NCI-H1048 (cell line): Measurements from ENCODE around the gene CGREF1.
"Not testable (repeated sequence)": the region's sequence is repeated elsewhere in the genome, so short reads cannot be mapped to it uniquely, and the experiment has no call there.

Source experiments
- DNase-seq: peaks from one replicate; lab custom pipeline; 2025; lab: John Stamatoyannopoulos, UW

The CGREF1 gene

GRCh38 chr2:27111392-27112078, 7.4 kb downstream of the CGREF1 start:
- not testable (repeated sequence) for DNase-seq

GRCh38 chr2:27110603-27111352, 8.2 kb downstream of the CGREF1 start:
- DNase-seq: not testable (repeated sequence)

- no peak for DNase-seq
Observed at GRCh38 chr2:27109083-27109482, 9.8 kb downstream of the CGREF1 start.

- no peak for DNase-seq
Observed at GRCh38 chr2:27108221-27108620, 10.7 kb downstream of the CGREF1 start.

- no peak for DNase-seq
Observed at GRCh38 chr2:27105981-27106380, 12.9 kb downstream of the CGREF1 start.

- no peak for DNase-seq
Observed at GRCh38 chr2:27102329-27102728, 16.6 kb downstream of the CGREF1 start.

GRCh38 chr2:27100036-27100435, 18.9 kb downstream of the CGREF1 start:
- DNase-seq: no peak

- DNase-seq: no peak
Observed at GRCh38 chr2:27099334-27099955, 19.5 kb downstream of the CGREF1 start.

GRCh38 chr2:27097341-27097740, 21.6 kb downstream of the CGREF1 start:
- DNase-seq: no peak

- DNase-seq: no peak
Observed at GRCh38 chr2:27096748-27097297, 22.1 kb downstream of the CGREF1 start.

- DNase-seq: no peak
Observed at GRCh38 chr2:27095745-27096651, 22.9 kb downstream of the CGREF1 start.

- DNase-seq: no peak
Observed at GRCh38 chr2:27095427-27095744, 23.5 kb downstream of the CGREF1 start.

GRCh38 chr2:27094353-27094984, 24.5 kb downstream of the CGREF1 start:
- DNase-seq: no peak

GRCh38 chr2:27093430-27094352, 25.2 kb downstream of the CGREF1 start:
- DNase-seq: no peak

- no peak for DNase-seq
Observed at GRCh38 chr2:27092696-27093429, 26.1 kb downstream of the CGREF1 start.

- no peak for DNase-seq
Observed at GRCh38 chr2:27091746-27092695, 26.9 kb downstream of the CGREF1 start.

GRCh38 chr2:27089111-27089954, 29.6 kb downstream of the CGREF1 start:
- DNase-seq: no peak

- DNase-seq: no peak
Observed at GRCh38 chr2:27088634-27089033, 30.3 kb downstream of the CGREF1 start.
